GM20431 (cell line): ENCODE measurements around the gene RCHY1.

ENCODE experiments used
- in situ Hi-C: fragments of 300-500 bp; cut with MseI, MboI; formaldehyde crosslinking; loops from one replicate; pipeline ENCODE4 v1.15.0; 2020; ENCODE audit warnings: low sequenced_read_pairs; ENCODE audit not compliant: unreplicated experiment

The RCHY1 gene

DNA sequence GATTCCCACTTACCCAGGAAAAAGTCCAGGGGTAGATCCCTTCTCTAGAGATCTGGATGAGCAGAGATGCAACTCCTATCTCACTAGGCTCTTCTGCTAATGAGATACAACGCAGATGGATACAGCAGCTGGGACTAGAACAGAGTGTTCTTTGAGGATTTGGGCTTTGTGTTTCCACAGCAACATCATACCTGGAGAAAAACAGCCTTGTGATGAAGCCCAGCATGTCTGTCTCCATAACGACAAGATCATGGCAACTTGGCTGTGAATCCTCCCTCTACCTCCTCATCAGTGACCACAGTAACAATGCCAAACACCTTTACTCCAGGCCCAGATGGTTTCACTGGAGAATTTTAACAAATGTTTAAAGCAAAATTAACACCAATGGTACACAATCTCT lies 80.1 kb downstream of the RCHY1 start:
- in situ Hi-C loops = no loop called here

- in situ Hi-C loops = no loop called here
These were observed 81.5 kb downstream of the RCHY1 start for GRCh38 chr4:75432683-75433082.

GRCh38 chr4:75429208-75429607 lies 85.0 kb downstream of the RCHY1 start:
- in situ Hi-C loops = no loop called here
